GM19395 (cell line): ENCODE measurements around the gene CPTP.
"Not testable (repeated sequence)": the region's sequence is repeated elsewhere in the genome, so short reads cannot be mapped to it uniquely, and the experiment has no call there.

Experiments
- ATAC-seq: cut with Tn5 transposase; IDR thresholded peaks from one replicate; pipeline ENCODE4 v1.9.1; 2021; ENCODE audit warnings: mild to moderate bottlenecking, moderate library complexity; ENCODE audit not compliant: unreplicated experiment

CPTP gene

DNA sequence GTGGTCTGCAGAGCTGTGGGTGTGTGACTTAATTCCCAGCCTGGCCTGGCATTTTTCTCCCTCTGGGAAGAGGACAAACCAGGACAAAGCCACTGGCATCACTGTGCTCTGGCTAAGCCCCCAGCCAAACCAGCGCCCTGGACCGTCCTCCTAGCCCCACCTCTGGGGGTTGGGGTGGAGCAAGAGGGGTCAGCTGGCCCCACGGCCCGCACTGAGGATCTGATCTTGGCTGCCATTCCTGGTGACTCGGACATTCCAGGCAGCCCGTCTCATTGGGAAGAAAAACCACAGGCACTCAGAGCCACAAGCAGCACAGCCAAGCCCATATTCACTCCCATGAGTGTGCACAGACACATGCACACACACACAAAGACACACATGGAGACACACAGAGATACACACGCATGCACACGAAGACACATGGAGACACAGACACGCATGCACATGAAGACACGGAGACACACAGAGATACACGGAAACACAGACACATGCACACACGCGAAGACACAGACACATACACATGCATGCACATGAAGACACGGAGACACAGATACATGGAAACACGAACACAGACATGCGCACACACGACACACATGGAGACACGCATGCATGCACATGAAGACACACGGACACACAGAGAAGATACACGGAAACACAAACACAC is 36.0 kb downstream of the CPTP start:
- no peak for ATAC-seq

DNA sequence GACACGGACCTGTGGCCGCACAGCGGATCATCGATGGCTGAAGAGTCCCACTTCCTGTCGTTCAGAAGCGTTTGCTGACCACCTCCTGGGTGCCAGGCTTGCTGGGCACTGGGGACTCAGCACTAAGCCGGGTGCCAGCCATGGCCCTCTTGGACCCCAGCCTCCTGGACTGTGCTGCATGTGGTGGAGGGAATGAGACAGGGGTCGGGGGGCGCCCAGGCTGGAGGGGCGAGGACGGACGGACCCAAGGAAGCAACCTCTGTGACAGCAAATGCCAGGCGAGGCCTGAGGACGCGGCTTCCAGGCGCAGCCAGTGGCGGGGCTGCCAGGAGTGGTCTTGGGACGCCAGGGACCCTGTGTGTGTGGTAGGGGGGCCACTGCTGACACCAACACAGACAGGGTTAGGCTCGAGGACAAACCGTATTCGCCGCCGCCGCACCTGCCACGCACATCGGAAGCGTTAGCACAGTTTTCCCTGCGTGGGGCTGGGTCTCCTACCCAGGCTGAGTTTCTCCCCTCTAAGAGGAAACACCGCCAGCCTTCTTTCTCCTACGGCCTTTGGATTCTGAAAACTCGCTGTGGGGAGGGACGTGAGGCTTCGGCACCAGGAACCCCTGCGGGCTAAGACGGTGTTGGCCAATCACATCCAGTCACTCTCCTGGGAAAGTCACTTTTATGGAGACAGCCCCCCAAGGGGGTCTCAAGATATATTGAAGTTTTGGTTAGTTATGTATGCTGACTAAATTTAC is 36.8 kb downstream of the CPTP start:
- no peak for ATAC-seq

DNA sequence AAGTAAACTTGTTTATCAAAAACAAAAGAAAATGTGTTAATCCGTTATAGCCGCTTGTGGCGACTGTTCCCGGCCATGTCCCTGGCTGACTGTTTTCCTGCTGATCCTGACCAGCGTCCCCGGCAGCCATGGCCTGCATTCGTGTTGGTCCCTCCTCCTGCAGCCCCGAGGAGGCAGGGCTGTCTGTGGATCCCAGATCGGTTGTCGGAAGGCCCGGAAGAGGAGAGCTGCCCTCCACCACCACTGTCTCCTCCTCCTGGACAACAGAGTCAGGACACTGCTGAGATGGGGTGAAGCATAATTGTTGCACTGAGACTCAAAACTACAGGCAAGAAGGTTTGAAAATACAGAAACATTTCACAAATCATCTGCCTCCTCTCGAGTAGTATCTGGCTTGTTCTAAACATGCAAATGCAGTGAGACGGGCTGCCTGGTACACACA is 37.4 kb downstream of the CPTP start:
- no peak for ATAC-seq

DNA sequence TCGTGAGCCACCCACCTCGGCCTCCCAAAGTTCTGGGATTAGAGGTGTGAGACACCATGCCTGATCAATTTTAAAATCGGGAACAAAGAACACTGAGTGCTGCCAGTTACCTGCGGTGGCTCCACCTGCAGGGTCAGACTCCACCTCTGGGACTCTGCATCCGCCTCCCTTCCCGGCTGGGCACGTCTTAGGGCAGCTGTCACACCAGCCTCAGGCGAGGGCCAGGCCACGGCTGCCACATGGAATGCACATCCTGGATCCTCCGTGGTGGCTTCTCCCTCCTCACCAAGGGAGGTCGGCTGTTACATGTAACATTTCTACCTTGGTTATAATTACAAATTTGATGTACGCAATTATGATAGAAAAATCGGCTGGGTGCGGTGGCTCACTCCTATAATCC is 39.7 kb downstream of the CPTP start:
- ATAC-seq, result no peak

DNA sequence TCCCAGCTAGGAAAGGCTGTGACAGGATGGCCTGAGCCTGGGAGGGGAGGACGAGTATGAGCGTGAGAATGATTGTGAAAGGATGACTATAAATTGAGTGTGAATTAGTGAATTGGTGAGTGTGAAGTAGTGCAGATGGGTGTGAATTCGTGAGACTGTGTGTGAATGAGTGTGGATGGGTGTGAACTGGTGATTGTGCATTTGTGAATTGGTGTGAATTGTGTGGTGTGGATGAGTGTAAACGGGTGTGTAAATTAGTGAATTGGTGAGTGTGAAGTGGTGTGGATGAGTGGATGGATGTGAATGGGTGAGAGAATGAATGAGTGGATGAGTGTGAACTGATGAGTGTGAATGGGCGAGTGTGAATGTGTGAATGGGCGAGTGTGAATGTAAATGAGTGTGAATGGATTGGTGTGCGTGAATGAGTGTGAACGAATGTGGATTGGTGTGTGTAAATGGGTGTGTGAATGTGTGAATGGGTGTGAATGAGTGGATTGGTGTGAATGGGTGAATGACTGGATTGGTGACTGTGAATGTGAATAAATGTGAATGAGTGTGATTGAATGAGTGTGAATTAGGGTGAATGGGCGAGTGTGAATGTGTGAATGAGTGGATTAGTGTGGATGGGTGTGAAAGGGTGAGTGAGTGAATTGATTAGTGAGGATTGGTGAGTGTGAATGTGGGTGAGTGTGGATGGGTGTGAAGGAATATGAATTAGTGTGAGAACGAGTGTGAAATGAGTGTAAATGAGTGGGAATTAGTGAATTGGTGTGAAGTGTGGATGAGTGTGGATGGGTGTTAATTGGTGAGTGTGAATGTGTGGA is 41.5 kb downstream of the CPTP start:
- no peak for ATAC-seq

DNA sequence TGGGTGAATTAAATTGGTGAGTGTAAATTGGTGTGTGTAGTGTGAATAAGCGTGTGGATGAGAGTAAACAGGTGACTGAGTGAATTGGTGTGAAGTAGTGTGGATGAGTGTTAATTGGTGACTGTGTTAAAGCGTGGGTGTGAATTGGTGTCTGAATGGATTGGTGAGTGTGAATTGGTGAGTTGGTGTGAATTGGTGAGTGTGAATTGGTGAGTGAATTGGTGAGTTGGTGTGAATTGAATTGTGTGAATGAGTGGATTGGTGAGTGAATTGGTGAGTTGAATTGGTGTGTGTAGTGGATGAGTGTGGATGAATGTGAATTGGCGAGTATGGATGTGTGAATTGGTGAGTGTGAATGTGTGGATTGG is 42.1 kb downstream of the CPTP start:
- ATAC-seq, result no peak

DNA sequence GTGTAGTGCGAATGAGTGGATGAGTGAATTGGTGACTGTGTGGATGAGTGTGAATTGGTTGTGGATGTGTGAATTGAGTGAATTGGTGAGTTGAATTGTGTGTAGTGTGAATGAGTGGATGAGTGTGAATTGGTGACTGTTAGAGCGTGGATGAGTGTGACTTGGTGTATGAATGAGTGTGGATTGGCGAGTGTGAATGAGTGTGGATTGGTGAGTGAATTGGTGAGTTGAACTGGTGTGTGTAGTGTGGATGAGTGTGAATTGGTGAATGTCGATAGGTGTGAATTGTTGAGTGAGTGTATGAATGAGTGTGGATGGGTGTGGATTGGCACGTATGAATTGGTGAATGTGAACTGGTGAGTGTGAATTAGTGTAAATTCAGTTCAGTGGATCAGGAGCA is 42.7 kb downstream of the CPTP start:
- ATAC-seq, result no peak

DNA sequence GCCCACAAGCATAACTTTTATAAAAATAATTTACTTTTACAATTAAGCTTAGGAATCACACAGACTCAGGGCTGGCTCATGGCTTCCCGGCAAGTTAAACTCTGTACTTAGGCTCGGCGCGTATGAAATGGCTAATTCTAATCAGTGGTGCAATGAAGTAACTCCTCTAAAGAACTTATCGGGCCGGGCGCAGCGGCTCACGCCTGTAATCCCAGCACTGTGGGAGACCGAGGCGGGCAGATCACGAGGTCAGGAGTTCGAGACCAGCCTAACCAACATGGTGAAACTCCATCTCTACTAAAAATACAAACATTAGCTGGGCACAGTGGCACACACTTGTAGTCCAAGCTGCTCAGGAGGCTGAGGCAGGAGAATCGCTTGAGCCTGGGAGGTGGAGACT is 45.5 kb downstream of the CPTP start:
- not testable (repeated sequence) for ATAC-seq

DNA sequence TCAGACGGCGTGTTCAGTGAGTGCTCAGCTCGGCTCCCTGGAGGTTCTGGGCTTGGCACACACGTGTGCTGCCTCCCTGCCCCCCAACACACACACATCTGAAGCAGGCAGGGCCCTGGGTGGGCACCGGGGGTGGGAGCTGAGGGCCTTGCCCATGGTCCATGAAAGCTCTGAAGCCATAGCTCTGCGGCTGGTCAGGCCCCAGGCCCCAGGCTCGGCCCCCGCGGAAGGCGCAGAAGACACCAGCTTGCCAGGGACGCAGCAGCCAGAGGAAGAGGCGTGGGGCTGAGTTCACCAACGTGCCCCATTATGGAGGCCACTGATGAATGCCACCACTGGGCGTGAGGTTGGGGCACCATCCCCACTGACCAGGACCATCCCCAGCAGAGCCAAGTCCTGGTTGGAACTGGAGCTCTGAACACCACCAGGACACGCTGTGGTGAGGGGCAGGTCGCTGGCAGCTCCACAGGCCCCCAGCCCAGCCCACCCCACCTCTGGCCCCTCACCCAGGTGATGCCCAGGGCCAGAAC is 46.2 kb downstream of the CPTP start:
- no peak for ATAC-seq

DNA sequence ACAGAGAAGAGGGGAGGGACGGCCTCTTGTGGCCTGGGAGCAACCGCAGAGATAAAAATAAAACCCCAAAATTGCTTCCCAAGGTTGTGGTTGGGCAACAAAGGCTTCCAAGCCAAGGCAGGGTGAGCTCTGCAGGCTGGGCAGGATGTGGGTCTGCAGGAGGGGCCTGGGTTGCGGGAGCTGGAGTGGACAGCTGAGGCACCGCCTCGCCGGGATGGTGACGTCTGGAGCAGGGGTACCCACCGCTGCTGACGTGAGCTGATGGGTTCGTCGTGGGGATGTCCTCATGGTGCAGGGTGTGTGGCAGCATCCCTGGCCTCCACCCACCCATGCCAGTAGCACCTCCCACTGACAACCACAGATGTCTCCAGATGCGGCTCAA is 46.8 kb downstream of the CPTP start:
- ATAC-seq, result no peak

DNA sequence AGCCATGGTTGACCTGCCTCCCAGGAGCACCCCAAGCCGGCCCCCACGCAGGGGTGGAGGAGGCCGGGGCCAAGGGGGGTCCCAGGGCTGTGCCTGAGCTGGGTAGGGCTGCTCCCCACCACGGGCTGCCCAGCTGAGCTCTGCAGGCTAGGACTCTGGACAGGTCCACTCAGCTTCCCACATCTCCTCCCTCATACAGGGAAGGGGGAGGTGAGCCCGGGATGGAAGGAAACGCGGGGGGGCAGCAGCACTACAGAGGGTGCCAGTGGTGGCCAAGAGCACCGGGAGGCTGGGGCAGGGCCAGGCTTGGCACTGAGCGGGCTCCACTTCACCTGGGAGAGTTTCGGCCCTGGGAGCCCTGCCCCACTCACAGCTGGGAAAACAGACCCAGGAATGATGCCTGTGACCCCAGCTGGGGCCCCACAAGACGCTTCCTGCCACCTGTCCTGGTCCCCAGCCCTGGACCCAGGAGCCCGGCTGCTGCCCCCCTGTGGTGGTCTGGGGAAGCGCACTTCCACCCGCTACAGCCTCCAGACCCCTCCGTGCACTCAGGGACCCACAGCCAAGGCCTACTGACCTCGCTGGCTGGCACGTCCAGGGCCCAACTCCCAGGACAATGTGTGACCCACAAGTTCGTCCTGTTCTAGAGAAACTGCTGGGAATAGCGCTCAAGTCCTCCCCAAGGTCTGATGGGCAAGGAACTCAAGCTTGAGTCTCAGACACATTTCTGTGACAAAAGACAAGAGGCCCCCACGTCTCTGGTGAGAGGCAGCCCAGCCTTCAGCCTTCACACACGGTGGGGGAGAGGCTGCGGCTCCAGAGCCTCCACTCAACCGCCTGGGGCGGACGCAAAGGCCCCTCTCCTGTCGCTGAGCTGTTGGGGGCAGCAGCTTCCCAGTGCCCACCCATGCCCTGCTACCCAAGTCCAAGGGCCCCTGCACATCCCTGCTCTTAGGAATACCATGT is 47.4 kb downstream of the CPTP start:
- ATAC-seq, result no peak

DNA sequence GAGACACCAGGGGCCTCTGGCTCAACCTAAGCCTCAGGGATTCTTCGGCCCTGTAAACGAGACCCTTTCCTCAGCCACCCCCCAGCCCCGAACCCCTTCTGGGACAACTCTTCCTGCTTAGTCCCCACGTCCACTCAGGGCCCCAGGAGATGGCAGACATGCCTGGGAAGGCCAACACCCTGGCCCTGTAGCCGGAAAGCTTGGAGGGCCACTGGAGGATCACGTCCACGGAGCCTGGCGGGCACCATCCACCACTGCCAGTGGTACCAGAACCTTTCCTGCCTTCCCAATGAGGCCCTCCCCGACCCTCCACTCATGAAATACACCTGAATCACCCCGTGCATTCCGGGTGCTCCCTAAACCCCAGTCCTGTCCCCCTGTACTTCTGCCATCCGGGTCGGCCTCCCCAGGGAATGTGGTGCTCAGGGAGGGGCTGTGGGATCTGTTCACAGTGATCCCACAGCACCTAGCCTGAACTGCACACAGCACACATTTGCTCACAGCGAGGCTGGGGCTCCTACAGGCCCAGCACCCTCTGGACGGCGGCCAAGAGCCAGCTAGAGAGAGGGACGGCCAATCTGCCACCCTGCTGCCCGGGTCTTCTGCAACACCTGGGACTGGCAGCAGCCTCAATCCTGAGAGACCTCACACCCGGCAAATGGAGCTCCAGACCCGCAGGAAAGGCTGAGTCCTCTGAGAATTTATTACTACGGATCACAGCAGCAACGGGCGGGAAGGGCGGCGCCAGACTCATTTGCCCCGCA is 48.6 kb downstream of the CPTP start:
- no peak for ATAC-seq

DNA sequence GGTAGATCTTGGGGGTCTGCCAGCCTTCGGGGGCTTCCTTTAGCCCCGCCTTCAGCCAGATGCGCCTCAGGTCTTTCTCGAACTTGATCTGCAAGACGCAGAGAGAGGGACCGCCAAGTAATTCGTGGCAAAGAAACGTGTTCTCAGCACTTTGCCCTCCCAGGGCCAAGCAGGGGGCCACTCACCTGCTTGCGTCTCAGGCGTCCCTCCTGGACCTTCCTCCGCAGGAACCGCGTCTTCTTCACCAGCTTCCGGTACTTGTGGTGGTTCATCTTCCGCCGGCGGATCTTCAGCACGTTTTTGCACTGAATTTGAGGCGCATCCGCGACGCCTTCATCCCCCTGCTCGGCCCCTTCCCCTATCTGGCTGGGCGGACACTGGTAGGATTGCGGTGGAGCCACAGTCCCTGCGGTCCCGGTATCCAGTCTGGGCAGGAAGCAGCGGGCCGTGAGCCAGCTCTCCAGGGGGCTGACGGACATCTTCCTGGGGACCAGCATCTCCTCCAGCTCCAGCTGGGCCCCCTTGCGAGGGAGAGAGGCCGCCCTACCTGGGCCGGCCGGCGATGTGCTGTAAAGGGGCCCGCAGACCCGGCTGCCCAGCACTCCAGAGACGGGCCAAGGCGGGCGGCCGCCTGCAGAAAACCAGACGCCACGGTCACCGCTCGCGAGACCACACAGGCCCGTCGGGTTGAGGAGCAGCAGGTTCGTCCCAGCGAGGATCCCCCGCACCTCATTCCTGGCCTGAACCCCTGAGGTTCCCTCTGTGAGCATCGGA is 49.4 kb downstream of the CPTP start:
- ATAC-seq, result no peak

DNA sequence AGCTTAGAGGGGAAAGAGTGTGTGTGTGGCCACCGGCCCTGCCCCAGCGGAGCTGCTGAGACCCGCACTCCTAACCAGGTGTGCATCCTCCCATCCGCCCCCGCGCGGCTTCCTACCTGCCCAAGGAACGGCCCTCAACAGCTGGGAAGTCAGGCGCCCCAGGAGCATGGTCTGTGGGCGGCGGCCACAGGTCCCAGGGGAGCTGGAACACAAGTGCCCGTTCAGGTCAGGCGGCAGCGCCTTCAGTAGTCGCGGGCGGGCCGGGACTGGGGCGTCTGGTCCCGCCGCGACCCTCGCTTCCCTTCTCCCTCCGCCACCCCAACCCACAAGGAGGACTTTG is 50.0 kb downstream of the CPTP start:
- ATAC-seq, result peak; percentile 2

DNA sequence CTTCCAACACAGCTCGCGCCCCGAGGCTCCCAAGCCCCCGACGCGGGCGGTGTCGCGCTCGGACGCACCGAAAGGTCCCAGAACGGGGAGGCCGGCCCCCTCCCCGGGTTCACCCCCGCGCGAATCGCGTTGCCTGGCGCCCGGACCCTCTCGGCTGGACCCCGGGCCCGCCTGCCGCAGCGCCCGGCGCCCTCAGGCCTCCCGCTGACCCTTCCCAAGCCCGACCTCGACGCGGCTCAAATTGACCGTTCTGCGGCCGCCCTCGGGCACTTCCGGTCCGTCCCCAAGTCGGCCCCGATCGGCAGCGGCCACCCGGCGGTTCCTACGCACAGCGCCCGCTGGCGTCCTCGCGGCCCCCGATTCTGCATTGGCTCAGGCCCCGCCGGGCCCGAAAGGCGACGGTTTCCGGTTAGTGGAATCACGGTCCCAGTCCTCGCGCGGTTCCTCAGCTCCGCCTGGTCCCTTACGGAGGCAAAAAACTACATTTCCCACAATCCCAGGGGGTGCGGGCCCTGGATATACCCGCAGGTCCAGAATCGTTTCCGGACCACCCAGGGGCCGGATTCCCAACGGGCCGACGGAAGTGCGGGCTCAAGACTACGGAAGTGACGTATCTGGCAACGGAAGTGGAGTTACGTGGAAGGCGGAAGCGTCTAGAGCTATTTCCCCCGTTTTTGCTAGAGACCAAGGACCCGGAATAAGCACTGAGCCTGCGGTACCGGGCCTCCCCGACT is 50.5 kb downstream of the CPTP start, which contains the start of gene AURKAIP1:
AURKAIP1 (minus strand) TSS at position 279 of the 734 bp plus-strand sequence. CDS start 451 bp downstream, outside the sequence.
- peak; percentile 86 for ATAC-seq

DNA sequence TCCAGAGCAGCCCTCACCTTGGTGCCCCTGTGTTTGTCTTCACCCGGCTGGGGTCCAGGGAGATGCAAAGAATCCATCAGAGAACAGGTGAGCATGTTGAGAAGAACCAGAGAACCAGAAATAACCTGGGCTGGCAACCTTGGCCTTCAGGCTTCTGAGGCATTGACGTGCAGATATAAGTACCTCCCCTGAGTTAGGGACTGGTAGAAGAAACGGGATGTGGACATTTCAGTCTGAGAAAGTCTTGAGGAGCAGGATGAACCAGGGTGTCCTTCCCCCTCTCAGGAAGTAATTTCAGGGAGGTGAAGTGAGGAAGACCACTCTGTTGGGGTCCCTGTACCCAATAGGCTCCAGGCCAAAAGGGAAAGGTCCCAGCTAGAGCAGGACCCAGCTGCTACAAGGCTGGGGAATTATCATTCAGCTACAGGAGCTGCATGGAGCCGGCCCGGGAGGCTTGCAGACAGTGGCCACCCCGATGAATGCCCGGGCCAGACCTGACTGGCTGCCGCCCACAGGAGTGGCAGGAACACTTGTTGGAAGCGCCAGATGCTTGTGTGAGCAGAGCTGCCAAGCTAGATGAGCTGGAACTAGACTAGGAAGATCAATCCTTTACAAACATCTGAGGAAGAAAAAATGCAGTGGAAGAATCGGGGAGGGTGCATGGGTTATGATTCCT is 52.1 kb downstream of the CPTP start:
- no peak for ATAC-seq

DNA sequence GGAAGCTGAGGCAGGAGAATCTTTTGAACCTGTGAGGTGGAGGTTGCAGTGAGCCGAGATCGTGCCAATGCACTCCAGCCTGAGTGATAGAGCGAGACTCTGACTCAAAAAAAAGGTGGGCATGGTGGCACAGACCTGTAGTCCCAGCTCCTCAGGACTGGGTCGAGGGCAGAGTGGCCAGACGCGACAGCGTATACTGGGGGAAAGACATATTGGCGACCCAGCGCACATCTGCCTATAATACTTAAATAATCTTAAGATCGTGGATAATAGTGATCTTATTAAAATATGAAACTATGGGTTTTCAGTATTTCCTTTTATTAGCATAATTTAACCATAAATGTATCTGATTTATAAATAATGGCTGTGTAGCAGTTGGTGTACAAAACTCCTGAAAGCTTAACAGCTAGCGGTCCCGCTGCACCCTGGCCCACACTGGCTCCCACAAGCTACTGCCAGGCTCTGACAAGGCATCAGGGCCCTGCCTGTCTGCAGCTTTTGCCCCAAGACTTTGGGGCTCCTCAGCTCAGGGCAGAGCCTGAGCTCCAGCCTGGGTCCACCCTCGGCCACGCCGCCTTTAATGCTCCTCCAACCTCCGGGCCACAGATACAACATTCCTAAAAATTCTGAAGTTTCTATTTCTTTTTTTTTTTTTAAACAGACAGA is 53.1 kb downstream of the CPTP start:
- ATAC-seq, result no peak
